ENCODE results near the gene MAGI2.

Gene MAGI2

DNA sequence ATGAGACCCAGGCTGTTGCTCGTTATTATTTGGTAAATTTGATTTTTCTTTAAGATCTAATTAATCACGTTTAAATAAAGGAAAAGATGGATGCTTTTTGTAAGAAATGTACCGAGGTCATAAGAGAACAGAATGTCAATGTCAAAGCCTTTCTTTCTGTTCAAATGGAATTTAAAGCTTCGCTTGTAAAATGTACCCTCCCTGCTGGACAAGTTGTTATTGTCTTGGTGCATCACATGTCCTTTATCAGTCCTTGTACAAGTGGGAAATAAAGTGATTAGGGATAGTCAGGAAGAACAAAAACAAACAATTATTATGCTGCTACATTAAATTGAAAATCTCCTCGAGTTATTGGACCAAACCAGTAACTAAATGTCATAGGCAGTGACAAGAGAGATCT, 1291.7 kb downstream of the MAGI2 start:
- no peak for DNase-seq

GRCh38 chr7:78159545-78159944, 1293.9 kb downstream of the MAGI2 start:
- no peak for DNase-seq

- no peak for DNase-seq
Measured at GRCh38 chr7:78153285-78153684, 1300.2 kb downstream of the MAGI2 start.

DNA sequence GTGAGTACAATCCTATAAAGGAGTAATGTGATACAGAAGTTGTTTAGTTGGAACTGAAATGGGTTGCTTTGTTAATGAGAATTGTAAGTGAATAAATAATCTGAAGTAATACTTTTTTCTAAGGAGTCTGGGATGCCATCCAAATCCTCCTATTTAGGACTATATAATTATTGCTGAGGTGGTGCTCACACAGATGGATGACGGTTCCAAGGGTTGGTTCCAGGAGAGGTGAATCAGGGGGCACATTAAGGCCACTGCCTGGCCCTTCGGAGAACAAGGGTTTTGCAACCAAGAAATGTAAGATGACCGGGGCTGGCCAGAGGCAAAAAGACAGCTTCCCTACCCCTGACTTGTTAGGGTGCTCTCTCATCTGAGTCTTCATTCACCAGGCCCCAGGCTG, 1302.2 kb downstream of the MAGI2 start:
- DNase-seq, result no peak

- no peak for DNase-seq
Measured at GRCh38 chr7:78149787-78150186, 1303.7 kb downstream of the MAGI2 start.

DNA sequence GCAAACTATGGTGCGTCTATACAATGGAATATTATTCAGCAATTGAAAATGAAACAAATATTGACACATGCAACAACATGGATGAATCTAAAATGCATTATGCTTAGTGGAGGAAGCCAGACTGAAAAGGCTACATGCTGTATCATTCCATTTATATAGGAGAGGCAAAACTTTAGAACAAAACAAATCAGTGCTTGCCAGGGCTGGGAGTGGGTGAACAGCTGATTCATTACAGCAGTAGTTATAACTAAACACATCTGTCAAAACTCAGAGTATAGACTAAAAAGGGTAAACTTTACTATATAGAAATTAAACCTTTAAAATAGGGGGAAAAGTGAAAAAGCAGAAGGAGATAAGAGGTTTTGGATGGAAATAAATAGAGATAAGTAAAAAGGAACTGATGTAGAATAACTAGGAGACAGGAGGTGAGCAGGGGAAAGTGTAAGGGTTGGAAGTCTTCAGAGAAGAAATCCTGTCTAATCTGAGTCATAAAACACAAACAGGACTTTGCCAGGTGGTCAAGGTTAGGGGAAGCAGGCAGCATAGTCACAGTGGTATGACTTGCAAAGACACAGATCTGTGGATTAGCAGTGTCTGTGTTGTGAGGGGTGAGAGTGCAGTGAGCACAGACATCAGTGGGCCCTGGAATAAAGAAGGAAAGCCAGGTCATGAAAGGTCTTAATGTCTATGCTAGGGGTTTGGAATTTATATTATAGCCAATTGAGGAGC, 1305.1 kb downstream of the MAGI2 start:
- DNase-seq, result no peak

GRCh38 chr7:78146546-78146945, 1306.9 kb downstream of the MAGI2 start:
- no peak for DNase-seq

DNA sequence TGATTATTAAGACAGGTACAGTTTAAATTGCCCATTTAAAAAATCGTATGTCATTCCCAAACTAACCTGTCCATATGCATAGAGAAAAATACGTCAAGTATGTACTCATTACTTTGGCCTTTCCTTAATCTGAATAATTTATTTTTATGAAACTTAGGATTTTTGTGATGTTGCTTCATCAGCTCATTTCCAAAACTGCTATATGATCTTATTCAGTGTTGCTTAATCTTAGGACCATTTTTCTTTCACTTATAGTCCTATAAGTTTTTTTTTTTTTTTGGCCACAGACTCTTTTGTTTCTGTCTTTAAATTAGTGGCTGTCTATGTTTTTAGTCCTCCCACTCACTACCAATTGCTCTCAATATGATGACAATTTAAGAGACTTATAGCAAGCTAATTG, 1309.8 kb downstream of the MAGI2 start:
- DNase-seq, result no peak

DNA sequence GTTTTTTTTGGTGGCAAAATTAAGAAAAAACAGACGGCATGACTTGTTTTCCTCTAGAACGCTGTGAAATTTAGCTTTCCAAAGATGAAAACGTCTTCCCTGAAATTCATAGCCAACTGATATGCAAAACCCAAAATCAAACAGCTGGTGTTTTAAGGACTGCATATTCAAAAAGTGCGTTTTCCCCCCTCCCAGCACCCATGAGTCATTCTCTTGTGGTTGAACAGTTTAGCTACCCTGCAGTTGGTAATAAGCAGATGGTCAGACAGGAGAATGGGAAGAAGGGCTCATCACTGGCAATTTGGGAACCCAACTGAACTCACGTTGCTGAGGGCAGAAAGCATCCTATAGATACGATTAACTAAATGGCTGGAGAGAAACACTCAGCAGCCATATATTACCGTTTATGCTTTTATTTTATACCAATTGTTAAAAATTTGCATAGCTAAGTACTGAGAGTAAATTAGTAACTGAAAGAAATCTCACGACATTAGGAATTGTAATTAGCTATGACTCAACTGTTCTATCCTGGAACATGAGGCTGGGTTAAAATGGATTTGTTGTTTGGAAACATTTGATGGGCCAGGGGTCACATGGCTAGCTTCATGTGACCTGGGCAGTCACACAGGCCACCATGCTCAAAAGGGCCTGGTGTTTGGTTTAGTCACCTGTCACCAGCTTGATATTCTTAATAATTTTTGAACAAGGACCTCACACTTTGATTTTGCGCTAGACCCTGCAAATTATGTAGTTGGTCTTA, 1311.8 kb downstream of the MAGI2 start:
- no peak for DNase-seq

DNA sequence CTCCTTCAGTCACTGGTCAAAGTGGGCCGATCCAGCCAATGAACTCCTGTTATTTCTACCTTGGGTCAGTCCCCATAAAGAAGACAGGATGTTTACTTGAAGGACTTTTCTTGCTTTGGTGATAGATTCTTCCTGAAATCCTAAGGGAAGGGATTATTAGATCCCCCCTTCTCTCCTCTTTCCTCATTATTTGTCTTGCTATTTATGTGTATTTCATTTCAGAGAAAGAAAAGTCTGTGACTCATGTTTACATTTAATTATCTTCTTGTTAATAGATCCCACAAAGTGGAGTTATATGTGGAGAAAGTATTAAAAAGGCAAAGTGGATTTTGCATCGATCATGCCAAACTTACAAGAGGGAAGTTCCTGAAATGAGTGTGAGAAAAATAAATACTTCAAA, 1313.4 kb downstream of the MAGI2 start:
- DNase-seq, result no peak

DNA sequence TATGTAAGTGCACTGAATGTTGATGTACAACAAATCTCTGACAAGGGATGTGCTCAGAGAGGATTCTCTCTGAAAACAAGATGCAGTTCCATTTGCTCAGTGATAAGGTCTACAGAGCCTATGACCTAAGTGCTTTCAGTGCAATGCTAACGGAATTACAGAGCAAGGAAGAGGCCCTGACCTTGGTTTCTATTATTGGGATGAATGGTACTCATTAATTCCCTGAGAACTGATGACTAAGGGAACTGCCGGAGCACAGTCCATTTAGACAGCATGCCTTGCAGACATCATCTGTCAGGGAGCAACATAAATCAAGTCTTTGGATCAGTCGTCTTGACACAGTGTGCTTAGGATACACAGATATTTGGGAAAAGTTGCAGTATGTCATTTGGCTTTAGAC, 1314.1 kb downstream of the MAGI2 start:
- DNase-seq, result no peak

DNA sequence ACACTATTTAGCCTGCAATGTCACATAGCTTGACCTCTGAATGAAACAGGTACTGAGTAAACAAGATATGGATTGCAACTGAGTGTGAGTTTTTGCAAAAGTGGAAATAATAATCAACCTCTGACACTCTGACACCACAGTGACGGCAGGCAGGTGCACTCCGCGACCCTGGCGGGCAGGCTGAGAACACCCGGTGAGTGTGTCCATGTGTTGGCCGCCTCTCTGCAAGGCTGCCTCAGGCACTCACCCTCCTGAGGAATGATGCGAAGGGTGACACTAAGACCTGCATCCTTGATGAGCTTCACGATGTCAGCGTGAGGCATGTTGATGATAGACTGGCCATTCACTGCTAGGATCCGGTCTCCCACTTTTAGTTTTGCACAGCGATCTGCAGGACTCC, 1318.7 kb downstream of the MAGI2 start:
- no peak for DNase-seq

GRCh38 chr7:78134256-78134655, 1319.2 kb downstream of the MAGI2 start:
- DNase-seq, result no peak

DNA sequence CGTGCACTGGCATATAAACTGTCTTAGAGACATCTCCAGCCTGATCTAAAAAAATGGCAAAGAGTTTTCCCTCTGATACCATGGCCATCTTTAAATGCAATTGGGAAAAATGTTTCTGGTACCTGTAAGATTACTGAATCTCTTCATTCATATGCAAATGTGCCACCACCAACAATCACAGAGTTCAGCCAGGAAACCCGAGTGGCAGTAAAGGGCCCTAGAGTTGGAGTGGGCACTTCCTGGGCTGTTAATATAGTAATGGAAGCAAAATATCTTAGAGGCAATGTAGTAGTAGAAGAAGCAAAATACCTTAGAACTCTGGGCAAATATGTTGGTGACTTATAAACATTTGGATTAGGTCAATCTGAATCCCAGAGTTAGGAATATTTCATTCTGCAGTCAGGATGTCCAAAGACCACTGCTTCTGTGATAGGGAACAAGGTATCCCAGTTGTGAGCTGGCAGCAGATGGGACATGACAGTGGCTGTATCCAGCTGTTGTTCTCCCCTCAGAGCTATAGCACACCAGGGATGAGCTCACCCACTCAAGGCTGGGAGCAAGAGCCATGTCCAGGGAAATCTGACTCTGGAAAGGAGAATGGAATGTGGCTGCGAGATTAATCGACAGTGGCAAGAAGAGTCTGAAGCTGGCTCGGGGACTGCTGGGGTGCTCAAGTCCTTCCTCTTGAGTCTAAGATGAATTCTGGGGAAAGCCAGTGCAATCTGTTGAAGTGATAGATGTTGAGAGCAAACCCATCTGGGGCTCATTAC, 1322.8 kb downstream of the MAGI2 start:
- no peak for DNase-seq

DNA sequence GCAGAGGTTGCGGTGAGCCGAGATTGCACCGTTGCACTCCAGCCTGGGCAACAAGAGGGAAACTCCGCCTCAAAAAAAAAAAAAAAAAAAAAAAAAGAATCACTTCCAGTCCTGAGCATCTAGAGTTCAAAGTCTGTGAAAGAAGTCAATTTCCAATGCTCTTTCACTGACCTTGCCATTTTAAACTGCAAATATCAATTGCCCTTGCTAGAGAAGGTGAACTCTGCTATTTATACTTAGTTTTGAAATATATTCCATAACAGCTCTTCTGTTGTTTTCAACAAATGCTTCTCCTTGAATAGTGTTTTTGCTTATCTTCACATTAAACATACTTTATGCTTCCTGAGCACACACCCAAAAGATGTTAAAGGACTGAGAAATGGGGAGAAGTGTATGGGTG, 1323.6 kb downstream of the MAGI2 start:
- DNase-seq, result no peak

GRCh38 chr7:78127009-78127408, 1326.5 kb downstream of the MAGI2 start:
- no peak for DNase-seq

DNA sequence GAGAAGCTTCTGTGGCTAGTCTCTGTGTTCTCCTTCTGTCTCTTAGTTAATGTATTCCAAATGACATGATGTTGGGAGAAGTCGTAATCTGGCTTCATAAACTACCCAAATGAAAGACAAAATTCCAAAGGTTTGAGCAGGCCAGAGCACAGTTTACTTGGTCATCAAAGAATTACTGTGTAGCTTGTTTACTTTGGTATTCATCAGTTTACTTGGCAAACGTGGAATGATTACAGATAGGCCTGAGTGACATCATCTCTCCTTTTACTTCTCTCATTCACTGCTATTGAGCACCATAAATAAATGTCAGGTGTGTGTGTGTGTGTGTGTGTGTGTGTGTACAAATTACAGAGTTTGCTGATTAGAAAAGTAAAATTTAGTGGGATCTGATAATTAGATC, 1327.6 kb downstream of the MAGI2 start:
- DNase-seq, result no peak

- DNase-seq, result no peak
Measured at GRCh38 chr7:78124216-78124615, 1329.3 kb downstream of the MAGI2 start.

DNA sequence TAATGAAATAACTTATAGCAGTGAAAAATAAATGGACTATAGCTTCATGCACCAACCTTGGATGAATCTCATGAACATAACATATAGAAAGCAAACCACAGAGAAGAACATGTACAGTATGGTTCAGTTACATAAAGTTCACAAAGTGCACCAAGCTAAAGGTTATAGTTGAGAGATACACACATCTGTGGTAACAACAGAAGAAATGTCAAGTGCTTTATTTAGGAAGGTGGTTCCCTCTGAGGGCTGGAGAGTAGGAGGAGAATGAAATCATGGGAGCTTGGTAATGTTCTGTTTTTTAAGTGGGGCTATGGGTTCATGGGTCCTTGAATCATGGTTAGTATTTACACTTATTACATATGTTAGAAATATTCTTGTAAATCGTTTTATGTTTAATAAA, 1331.6 kb downstream of the MAGI2 start:
- no peak for DNase-seq

- DNase-seq, result no peak
Measured at GRCh38 chr7:78118470-78118869, 1335.0 kb downstream of the MAGI2 start.

DNA sequence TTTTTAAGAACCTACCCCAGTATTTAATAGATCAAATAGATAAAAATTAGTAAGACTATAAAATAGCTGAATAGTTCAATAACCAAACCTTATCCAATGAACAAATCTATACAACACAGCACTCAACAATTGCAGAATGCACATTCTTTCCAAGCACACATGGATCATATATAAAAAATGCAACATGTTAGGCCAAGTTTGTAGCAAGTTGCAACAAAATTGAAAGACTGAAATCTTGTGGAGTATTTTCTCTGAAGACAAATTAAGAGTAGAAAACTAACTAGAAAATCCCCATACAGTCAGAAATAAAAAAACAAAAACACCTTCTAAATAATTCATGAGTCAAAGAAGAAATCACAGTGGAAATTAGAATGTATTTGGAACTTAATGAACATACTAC, 1337.6 kb downstream of the MAGI2 start:
- DNase-seq, result no peak

GRCh38 chr7:78114993-78115392, 1338.5 kb downstream of the MAGI2 start:
- DNase-seq, result no peak

DNA sequence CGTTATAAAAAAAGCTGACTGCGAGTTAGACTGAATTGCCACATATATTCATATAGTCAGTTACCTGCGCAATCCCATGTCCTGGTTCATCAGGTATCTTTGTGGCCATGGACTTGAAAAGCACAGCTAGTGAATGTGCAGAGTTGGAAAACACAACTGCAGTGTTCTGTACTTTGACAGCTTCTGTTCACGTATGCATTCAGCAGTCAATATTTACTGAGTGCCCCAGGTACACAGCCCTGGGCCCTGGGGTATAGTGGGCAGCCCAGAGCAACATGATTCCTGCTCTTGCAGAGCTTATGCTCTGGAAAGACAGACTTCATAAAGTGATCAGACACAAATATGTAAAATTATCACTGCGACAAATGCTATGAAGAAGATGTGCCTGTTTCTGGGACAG, 1341.0 kb downstream of the MAGI2 start:
- DNase-seq, result no peak

DNA sequence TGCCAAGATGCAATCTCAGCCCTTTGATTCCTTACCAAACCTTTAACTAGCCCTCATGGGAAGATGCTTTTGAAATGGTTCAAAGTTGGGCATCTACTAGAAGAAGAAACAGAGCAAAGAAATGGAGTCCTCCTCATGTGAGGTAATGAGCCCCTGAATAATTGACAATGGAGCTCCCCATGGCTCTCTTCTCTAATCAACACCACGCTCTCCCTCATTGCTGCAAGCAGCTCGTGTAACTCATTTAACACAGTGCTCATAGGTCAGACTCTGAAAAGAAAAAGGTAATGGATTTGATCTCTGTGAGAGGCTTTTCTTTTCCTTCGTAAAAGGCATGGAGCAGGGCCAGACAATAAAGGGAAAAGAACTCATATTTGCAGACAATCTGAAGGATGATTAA, 1342.1 kb downstream of the MAGI2 start:
- DNase-seq, result no peak

All from KG1 (cell line).